Hematopoietic multipotent progenitor cell treated with erythropoietin and hydrocortisone succinate and interleukin-3 and kit ligand, for 6 days (in vitro differentiated cells): Measurements from ENCODE around the gene SDF2.

Source experiments
- DNase-seq: peaks from one replicate; pipeline ENCODE4 v3.0.0-alpha.2; 2015

Gene SDF2, protein sequence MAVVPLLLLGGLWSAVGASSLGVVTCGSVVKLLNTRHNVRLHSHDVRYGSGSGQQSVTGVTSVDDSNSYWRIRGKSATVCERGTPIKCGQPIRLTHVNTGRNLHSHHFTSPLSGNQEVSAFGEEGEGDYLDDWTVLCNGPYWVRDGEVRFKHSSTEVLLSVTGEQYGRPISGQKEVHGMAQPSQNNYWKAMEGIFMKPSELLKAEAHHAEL

GRCh38 chr17:28661635-28662526, at the start of gene SDF2, which contains the start of gene SUPT6H:
TSS of gene SDF2 (minus strand) at chr17:28661906. CDS start at chr17:28661876, 30 bp downstream.
TSS of gene SUPT6H (plus strand) at chr17:28662205. CDS start at chr17:28673402, 11,197 bp downstream.
- DNase-seq, result peak; percentile 97

DNA sequence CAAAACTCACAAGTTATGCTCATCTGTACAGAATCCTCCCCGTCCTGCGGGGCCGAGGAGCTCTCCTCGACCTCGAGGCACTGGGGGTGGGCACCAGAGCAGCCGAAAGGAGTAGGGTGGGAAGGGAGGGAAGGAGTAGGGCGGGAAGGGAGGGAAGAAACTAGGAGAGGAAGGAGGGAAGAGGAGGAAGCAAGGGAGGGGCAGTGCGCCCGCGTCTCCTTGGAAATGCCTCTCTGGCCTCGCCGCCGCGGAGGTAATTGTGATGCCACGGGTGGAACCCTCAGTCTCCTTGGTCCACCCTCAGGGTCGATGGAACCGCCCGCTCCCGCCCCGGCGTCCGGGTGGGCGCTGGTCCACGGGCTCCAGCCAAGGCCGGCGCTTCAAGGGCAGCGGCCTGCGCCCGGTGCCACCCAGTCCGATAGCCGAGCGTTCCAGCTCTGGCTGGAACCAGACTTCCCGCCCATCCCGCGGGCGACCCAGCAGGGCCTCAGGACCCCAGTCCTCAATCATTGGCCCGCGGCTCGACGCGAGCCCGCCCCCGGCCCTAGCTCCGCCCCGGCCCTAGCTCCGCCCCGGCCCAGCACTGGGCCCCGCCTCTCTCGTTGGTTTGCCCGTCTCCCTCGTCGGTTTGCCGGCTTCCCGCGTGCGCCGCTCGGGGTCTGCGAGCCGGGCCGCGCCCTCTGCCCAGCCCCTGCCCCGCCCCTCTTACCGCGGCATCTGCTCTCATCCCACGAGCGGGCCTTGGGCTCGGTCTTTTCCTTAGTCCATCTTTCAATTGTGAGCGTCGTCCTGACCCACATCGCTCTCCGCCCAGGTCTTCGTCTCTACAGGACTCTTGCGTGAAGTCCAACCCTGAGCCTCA, 49.4 kb upstream of the SDF2 start:
- DNase-seq, result peak; percentile 93

GRCh38 chr17:28707339-28707720, 45.6 kb upstream of the SDF2 start:
- DNase-seq, result no peak

DNA sequence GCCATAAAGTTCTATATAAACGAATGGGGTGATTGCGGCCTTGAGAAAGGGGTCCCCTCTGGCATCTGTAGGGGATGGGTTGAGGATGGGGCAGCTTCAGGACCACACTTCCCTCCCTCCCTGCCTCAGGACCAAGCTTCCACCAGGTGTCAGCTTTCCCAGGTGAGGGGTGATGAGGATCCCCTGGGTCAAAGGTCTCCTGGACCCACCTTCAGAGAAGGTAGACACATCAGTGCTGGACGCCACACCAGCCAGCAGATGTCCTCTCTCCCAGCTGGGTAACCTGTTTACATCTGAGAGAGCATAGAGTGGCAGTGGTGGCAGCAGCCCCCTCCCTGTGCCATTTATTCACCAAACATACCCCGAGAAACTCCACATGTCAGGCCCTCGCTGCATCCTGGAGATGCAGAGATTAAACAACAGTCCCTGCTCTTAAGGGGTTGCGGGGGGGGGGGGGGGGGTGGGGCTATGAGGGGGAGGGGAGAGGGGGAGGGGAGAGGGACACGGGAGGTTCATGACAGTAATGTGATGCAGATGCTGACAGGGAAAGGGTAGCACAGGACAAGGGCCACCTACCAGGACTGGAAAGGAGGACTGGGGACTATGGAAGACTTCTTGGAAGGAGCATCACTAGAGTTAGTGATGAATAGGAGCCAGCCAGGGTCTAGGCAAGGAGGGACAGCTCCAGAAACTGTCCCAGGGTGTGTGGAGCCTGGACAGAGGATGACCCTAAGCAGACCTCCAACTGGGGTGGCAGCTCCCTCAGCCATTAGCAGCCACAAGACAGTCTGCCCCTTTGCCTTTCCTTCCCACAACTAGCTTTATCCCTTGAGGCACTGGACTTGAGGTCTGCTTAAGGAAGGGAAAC, 45.0 kb upstream of the SDF2 start:
- DNase-seq, result no peak

DNA sequence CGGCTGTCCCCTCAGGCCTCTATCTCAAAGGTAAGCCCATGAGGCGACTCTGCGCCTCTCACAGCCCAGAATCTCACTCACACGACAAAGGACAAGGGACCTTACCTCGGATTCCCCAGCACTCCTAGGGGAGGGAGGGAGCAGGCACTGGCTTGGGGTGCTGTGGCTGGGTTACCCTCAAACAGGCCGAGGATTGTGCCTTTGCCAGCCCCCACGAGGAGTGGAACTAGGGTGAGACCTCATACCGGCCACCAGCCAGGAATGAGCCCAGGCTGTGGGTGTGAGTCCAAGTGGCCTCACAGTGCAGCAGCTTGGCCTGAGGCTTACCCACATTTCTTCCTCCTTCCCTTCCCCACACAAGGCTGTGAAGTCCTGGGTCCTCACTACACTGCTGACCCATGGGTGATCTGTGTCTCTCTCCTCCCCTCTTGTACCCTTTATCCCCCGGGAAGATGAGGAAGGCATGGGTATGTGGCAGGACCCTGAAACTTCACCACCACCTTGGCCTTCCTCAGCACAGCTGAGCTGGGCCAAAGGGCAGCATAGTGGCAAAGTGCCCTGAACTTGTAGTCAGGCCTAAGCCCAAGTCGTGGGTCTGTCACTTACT, 44.1 kb upstream of the SDF2 start:
- no peak for DNase-seq

DNA sequence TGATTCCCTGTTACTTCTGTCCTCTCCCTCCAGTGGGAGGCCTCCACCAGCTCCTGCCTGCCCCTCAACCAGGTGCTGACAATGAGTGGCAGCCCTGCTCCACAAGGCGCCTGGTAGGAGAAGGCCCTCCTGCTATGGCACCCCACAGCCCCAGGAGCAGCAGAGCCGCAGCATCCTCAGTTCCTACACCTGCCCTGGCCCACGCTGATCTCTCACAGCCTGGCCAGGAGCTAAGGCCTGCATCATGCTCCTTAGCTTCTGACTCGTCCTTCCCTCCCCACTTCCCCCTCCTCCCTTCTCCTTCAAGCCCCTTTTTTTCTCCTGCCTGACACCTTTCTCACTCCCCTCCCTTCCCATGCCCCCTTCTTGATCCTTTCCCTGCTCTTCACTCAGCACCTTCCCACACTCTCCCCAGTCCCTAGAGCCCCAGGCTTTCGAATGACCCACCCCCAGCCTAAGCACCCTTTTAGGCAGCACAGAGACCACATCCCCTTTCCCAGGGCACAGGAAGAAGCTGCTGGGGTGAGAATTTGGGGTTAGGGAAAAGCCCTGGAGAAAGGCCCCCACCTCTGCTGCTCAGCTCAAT, 43.5 kb upstream of the SDF2 start:
- DNase-seq, result no peak

DNA sequence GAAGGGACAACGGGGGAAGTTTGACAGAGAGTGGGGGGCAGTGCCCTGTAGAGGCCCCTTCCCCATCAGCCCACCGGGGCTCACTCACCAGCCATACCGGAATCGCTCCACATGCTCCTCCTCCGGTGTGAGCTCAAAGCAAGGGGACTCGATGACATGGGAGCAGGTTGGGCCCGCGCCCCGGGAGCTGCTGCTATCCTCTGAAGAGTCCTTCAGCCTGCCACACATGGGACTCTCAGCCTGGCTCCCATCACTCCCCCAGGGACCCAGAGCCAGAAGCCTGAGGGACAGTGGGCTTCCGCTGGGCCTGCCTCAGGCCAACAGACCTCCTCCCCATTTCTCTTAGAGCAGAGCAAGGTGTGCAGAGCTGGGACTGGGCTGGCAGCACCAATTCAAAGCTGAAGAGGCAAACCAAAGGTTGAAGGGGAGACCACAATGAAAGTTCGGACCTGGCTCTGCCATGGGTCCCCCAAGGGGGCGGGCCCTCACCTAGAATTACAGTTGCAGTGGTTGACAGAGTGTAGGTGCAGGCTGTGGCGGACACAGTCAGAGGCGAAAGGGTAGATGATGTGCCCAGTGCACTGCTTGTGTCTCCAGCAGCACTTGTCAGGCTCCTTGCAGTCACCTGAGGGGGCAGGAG, 42.6 kb upstream of the SDF2 start:
- no peak for DNase-seq

DNA sequence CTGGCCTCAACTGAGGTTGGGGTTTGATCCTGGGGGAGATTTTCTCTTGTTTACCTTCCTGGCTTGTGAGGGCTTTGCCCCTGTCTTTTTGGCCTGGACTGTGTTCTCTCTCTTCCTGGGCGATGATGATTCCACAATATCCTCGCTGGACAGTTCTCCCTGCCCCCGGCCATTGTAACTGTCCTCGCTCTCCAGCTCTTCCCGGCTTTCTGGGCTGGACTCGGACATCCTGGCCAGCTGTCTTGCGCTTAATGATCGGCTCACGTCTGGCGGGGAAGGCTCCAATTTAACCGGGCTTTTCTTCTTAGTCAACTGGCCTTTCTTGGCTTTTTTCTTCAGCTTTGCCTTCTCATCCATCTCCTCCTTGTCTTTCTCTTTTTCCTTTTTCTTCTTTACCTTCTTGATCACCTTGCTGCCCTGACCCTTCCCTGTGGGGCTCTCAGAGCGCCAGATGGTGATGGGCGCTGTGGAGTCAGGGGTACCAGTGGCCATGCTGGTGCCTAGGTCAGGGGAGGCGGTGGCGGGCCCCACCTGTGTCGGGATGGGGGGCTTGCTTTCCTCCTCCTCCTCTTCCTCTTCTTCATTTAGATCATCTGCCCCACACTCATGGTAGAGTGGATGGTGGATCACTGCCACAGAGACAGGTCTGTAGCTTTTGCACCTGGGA, 42.0 kb upstream of the SDF2 start:
- no peak for DNase-seq

DNA sequence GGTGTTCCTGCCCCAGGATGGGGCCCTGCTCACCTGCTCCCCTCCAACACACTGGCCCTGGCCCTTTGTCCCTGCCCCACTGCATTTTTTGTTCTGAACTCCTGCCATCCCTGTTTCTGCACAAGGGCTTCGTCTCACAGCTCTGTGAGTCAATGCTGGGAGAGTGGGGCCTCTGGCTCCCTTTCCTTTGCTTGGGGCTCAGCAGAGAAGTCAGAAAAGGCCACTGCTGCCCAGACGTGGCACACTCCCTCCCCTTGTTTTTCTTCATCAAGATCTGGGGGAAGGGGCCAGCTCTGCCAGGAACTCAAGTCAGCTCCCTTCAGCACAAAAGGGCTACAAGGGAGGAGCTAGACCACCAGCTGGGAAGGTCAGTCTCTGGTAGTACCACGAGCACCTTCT, 41.0 kb upstream of the SDF2 start:
- DNase-seq, result no peak

GRCh38 chr17:28702026-28702751, 40.5 kb upstream of the SDF2 start:
- no peak for DNase-seq

- DNase-seq, result no peak
These were observed 39.3 kb upstream of the SDF2 start for GRCh38 chr17:28700830-28701492.

DNA sequence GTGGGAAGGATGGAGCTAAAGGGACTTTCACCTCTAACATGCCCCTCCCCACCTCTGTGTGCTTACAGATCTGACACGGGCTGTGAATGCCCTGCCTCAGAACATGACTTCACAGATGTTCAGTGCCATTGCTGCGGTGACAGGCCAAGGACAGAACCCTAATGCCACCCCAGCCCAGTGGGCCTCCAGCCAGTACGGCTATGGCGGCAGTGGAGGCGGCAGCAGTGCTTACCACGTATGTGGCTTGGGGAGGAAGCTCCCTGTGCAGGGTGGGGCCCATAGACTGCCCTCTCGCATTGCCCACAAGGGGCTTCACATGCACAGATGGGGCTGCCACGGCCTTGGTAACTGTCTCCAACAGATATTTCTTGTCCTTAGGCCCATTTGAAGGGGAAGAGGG, 38.6 kb upstream of the SDF2 start:
- DNase-seq, result no peak

GRCh38 chr17:28698253-28698941, 36.7 kb upstream of the SDF2 start:
- DNase-seq, result no peak

DNA sequence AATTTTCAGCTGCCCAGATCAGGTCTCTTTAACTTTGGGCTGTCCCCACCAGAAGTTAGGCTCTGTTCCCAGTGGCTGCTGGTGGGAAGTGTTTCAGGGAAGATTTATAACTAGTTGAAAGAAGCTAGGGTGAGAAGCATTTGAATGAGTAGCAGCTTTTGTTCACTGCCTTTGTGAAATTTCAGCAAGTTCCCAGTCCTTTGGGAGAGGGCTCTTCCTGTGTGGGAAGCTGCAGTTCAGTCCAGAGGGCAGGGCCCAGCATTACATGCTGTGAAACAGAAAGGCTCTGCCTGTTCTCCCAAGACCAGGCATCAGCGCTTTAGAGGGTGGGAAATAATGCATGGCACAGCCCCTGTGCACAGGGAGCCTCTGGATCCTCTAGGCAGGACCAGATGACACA, 32.2 kb upstream of the SDF2 start:
- no peak for DNase-seq

GRCh38 chr17:28689011-28689410, 27.3 kb upstream of the SDF2 start:
- DNase-seq, result no peak

DNA sequence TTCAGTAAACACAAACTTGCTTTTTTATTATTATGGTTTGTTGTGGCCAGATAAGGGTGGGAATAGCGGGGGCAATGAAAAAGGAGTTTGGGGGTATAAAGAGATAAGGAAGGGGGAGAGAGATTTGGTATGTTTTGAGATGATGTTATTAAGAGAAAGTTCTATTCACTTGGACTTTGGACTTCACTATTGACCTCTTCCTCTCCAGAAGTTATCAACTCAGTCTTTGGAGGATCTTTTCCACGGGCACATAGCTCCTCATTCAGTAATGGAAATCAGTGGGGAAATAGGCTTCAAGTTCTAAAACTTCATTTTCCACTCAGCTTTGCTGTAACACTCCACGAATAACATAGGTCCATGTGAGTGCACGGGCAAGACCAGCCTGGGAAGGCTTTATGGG, 26.8 kb upstream of the SDF2 start:
- no peak for DNase-seq

DNA sequence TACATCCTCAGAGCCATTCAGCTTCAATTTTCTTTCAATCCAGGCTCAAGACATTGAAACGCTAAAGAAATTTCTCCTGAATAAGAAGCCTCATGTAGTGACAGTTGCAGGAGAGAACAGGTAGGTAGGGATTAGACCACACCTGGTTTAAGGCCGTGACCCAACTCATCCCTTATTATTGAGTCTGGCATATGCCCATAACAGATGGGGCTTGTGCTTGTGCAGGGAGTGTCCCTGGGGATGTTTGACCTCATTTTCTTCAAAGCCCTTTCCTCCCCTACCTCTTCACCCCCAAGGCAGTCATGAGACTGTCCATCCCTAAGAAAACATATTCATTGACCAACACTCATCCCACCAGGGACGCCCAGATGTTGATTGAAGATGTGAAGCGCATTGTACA, 24.6 kb upstream of the SDF2 start:
- no peak for DNase-seq

DNA sequence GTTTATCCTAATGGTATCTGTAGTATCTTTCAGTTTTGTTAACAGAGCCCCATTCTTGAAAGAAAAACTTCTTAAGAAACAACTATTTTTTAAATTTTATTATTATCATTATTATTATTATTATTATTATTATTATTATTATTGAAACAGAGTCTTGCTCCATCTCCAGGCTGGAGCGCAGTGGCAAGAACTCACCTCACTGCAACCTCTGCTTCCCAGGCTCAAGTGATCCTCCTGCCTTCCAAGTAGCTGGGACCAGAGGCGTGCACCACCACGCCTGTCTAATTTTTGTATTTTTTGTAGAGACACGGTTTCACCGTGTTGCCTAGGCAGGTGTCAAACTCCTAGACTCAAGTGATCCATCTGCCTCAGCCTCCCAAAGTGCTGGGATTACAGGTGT, 23.7 kb upstream of the SDF2 start:
- no peak for DNase-seq

GRCh38 chr17:28684963-28685362, 23.3 kb upstream of the SDF2 start:
- DNase-seq, result no peak
